HEK293 (cell line): ENCODE data around the gene IKZF2.
A peak's percentile ranks its signal among the peaks of the same experiment; 100 is the strongest.

Experiments used
- CTCF ChIA-PET: fragments of 350-600 bp; formaldehyde crosslinking; extraction: SDS; loops from one replicate; lab custom pipeline; 2021; ENCODE audit warnings: antibody characterized with exemption; lab: Yijun Ruan, JAX
- POLR2A ChIA-PET: fragments of 300-600 bp; formaldehyde crosslinking; extraction: SDS; loops from one replicate; lab custom pipeline; 2020; ENCODE audit warnings: antibody characterized with exemption, inconsistent platforms; lab: Yijun Ruan, JAX
- H3K27ac ChIP-seq: fragments of 200-500 bp; sonication (Bioruptor generic); 2 replicates; pipeline ENCODE4 v1.5.1; 2014; ENCODE audit warnings: low read depth, low read length, control low read depth, inconsistent platforms; ENCODE audit errors: extremely low read depth
- H3K36me3 ChIP-seq, 2 experiments: fragments of 200-500 bp in 1 of 2; sonication (Bioruptor generic) in 1 of 2; 1 replicate in 1 of 2; 2 replicates in 1 of 2; pipeline ENCODE4 v1.5.1; 2014 to 2017; ENCODE audit warnings: inconsistent platforms in 2 of 2, low read length in 2 of 2; ENCODE audit not compliant: control insufficient read depth in 2 of 2, insufficient read depth in 1 of 2
- H3K4me1 ChIP-seq: fragments of 200-500 bp; sonication (Bioruptor generic); 2 replicates; pipeline ENCODE4 v1.5.1; 2014; ENCODE audit warnings: mild to moderate bottlenecking, low read length, inconsistent platforms; ENCODE audit not compliant: control insufficient read depth, insufficient read depth
- H3K4me3 ChIP-seq: 2 replicates; pipeline ENCODE4 v1.5.1; 2011; ENCODE audit warnings: low read depth, mild to moderate bottlenecking, control low read depth, low read length, moderate library complexity
- H3K9me3 ChIP-seq: fragments of 200-500 bp; sonication (Bioruptor generic); 2 replicates; pipeline ENCODE4 v1.5.1; 2014; ENCODE audit warnings: low read depth, low read length, inconsistent platforms; ENCODE audit not compliant: control insufficient read depth, insufficient read depth
- TSHZ1 ChIP-seq: fragments of 450-650 bp; formaldehyde crosslinking; IDR thresholded peaks from 2 replicates; pipeline ENCODE4 v1.5.1; 2016; ENCODE audit warnings: missing biosample characterization, missing genetic modification characterization, borderline replicate concordance
- ZBTB49 ChIP-seq: fragments of 450-650 bp; formaldehyde crosslinking; IDR thresholded peaks from 2 replicates; pipeline ENCODE4 v1.5.1; 2016; ENCODE audit warnings: missing biosample characterization, missing genetic modification characterization, low read depth
- ZNF132 ChIP-seq: fragments of 450-650 bp; formaldehyde crosslinking; IDR thresholded peaks from 2 replicates; pipeline ENCODE4 v1.5.1; 2017; ENCODE audit warnings: missing biosample characterization, missing genetic modification characterization, borderline replicate concordance
- ZNF221 ChIP-seq: fragments of 450-650 bp; formaldehyde crosslinking; IDR thresholded peaks from 2 replicates; pipeline ENCODE4 v1.5.1; 2017; ENCODE audit warnings: missing biosample characterization, missing genetic modification characterization, borderline replicate concordance
- ZNF366 ChIP-seq: fragments of 450-650 bp; formaldehyde crosslinking; conservative IDR thresholded peaks from 2 replicates; pipeline ENCODE4 v1.5.1; 2016; ENCODE audit warnings: missing biosample characterization, missing genetic modification characterization
- ZNF398 ChIP-seq: fragments of 450-650 bp; formaldehyde crosslinking; IDR thresholded peaks from 2 replicates; pipeline ENCODE4 v1.5.1; 2017; ENCODE audit warnings: missing biosample characterization, missing genetic modification characterization
- ZNF488 ChIP-seq: fragments of 450-650 bp; formaldehyde crosslinking; IDR thresholded peaks from 2 replicates; pipeline ENCODE4 v1.5.1; 2016; ENCODE audit warnings: missing biosample characterization, missing genetic modification characterization

The IKZF2 gene

GRCh38 chr2:213149949-213150314 is 1.5 kb downstream of the IKZF2 start:
- POLR2A ChIA-PET: no interaction called here
- H3K9me3 ChIP-seq: no peaks in the 10 kb centered on the region
- H3K36me3 ChIP-seq: no peaks in the 10 kb centered on the region
- no peak for TF ChIP-seq ZBTB49 (tag by site-specific recombination)
- TF ChIP-seq ZNF366 (tag by site-specific recombination): peak; percentile 40; the same call in 1 of the 2 replicates
- CTCF ChIA-PET: interaction anchor here (0.5 to 2.0 kb wide), 7 partner anchors 9 to 478 kb away, joined by 3 to 5 read pairs (median 4); no protein-coding TSS in a partner anchor
- H3K27ac ChIP-seq: no peak overlapping the region; the same call in 1 of the 2 replicates
- peaks cover 8% of the 10 kb centered on the region; the same call in 1 of the 2 replicates for H3K4me1 ChIP-seq
- H3K4me3 ChIP-seq: peak overlapping the region; percentile 59

GRCh38 chr2:213149294-213149875 is 2.0 kb downstream of the IKZF2 start:
- Histone ChIP-seq H3K4me1 (peaks cover 8% of the 10 kb centered on the region; the same call in 1 of the 2 replicates), H3K27ac (no peak overlapping the region), H3K4me3 (peak overlapping the region; percentile 59), H3K36me3 (no peaks in the 10 kb centered on the region), H3K9me3 (no peaks in the 10 kb centered on the region)
- ChIA-PET CTCF (interaction anchor here (0.6 to 2.0 kb wide), 7 partner anchors 9 to 1674 kb away, joined by 3 to 5 read pairs (median 3); no protein-coding TSS in a partner anchor), POLR2A (interaction anchor here (0.7 kb wide), 1 partner anchor 13 kb away, joined by 3 read pairs; no protein-coding TSS in a partner anchor)
- TF ChIP-seq ZNF221 (tag by site-specific recombination): no peak

GRCh38 chr2:213148572-213149261 is 2.7 kb downstream of the IKZF2 start:
- Histone ChIP-seq H3K27ac (no peak overlapping the region), H3K4me3 (no peak overlapping the region), H3K4me1 (peaks cover 8% of the 10 kb centered on the region; the same call in 1 of the 2 replicates), H3K9me3 (no peaks in the 10 kb centered on the region), H3K36me3 (no peaks in the 10 kb centered on the region)
- ChIA-PET POLR2A (no interaction called here), CTCF (interaction anchor here (0.7 to 2.0 kb wide), 4 partner anchors 8 to 419 kb away, joined by 3 to 4 read pairs (median 4); no protein-coding TSS in a partner anchor)
- TF ChIP-seq ZNF488 (tag by site-specific recombination): no peak
- TF ChIP-seq TSHZ1 (tag by site-specific recombination): no peak
- TF ChIP-seq ZNF132 (tag by site-specific recombination): no peak
- no peak for TF ChIP-seq ZNF398 (tag by site-specific recombination)
